GM12864 (cell line): ENCODE data around the gene ZNF692.
"Not testable (repeated sequence)": the region's sequence is repeated elsewhere in the genome, so short reads cannot be mapped to it uniquely, and the experiment has no call there.

Source experiments
- DNase-seq: peaks from one replicate; pipeline ENCODE4 v3.0.0-alpha.2; 2011; ENCODE audit warnings: low read depth
- H3K4me3 ChIP-seq: 2 replicates; pipeline ENCODE4 v1.5.1; 2011; ENCODE audit warnings: mild to moderate bottlenecking, low read depth, low read length, control low read depth
- TF ChIP-seq, protein P1 (sequence below): IDR thresholded peaks from 2 replicates; pipeline ENCODE4 v1.5.1; 2011; ENCODE audit warnings: low read depth, mild to moderate bottlenecking, moderate library complexity, low read length, control low read depth, inconsistent platforms; ENCODE audit errors: missing control alignments

Gene ZNF692

DNA sequence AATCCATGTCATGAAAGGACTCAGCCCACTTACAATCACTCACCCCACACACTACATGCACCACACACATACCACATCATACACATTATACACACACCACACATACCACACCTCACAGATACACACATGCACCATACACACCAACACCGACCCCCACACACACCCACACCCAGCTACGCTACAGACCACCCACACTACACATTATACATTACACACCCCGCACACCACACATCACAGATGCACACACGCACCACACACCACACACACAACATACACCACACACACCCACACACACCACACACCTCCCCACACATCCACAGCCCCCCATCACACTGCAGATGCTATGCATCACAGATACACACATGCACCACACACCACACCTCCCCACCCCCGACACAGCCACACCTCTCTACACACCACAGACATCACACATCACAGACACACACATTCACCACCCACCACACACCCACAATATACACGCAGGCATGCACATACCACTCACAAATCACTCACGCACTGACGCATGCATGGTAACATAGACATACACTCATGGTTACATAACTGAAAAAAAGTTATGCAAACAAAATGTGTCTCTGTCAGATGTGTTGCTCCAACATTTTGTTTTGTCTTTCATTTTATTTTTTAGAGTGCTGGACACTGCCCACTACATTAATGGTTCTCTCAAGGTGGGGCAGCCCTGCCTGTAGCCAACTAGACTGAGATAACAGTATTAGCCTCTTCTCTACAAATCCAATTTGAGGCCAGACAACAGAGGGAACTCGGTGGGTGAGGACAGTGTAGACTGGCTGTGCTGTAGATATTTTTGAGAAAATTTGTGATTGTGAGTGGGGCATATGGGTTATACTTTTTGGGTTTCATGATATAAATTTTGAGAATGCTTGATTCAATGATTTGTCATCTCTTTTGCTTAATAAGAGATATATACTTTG, 31.9 kb upstream of the ZNF692 start:
- no peak for DNase-seq
- TF ChIP-seq, protein P1, sequence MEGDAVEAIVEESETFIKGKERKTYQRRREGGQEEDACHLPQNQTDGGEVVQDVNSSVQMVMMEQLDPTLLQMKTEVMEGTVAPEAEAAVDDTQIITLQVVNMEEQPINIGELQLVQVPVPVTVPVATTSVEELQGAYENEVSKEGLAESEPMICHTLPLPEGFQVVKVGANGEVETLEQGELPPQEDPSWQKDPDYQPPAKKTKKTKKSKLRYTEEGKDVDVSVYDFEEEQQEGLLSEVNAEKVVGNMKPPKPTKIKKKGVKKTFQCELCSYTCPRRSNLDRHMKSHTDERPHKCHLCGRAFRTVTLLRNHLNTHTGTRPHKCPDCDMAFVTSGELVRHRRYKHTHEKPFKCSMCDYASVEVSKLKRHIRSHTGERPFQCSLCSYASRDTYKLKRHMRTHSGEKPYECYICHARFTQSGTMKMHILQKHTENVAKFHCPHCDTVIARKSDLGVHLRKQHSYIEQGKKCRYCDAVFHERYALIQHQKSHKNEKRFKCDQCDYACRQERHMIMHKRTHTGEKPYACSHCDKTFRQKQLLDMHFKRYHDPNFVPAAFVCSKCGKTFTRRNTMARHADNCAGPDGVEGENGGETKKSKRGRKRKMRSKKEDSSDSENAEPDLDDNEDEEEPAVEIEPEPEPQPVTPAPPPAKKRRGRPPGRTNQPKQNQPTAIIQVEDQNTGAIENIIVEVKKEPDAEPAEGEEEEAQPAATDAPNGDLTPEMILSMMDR: no peak
- no peak overlapping the region for H3K4me3 ChIP-seq

DNA sequence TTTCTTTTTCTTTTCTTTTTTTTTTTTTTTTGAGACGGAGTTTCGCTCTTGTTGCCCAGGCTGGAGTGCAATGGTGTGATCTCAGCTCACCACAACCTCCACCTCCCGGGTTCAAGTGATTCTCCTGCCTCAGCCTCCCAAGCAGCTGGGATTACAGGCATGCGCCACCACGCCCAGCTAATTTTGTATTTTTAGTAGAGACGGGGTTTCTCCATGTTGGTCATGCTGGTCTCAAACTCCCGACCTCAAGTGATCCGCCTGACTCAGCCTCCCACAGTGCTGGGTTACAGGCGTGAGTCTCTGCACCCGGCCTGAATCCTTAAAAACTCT, 31.0 kb upstream of the ZNF692 start:
- not testable (repeated sequence) for H3K4me3 ChIP-seq, DNase-seq

DNA sequence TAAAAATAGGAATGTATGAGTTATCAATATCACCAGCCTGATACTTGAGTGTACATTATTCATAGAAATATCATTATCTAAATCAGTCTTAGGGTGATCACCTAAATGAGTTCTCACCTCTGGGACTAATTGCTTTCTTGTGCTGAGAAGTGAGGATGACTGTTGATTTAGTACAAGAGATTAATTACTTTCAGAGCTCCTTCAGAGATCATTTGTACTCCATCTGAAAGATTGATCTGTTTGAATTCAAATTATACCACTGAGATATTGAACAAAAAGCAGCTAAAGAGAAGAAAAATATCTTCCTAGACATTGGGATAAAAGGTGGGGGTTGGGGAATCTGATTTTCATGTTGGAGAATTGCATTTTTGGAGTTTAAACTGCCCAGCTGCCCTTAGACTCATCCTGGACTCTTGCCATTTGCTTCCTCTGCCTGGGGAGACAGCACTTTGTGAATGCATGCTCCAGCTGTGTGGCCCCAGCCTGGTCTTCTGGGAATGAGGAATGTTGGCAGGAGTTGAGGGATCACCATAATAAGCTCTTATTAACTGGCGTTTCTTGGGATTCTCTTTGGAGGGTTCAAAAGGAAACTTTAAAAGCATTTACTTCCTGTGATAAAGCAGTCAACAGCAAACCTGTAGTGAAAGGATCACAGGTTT, 27.5 kb upstream of the ZNF692 start:
- DNase-seq: no peak
- TF ChIP-seq, protein P1: no peak
- no peak overlapping the region for H3K4me3 ChIP-seq

DNA sequence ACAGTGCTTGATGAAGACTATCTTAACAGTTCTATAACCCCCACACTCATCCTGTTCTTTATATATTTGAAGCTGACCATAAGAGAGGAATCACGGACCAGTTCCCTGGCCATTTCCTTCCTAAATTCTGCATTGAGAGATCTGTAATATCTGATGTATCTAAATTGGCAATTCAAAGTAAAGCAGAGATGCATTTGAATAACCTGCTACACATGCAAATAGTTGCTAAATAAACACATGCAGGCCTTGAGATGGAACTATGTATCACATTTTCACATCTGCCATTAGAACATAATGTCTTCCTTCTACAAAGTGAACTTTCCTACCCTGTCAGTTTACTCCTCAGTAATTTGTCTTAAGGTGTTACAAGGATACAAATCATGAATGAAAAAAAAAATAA, 26.8 kb upstream of the ZNF692 start:
- no peak for DNase-seq
- TF ChIP-seq, protein P1: no peak

DNA sequence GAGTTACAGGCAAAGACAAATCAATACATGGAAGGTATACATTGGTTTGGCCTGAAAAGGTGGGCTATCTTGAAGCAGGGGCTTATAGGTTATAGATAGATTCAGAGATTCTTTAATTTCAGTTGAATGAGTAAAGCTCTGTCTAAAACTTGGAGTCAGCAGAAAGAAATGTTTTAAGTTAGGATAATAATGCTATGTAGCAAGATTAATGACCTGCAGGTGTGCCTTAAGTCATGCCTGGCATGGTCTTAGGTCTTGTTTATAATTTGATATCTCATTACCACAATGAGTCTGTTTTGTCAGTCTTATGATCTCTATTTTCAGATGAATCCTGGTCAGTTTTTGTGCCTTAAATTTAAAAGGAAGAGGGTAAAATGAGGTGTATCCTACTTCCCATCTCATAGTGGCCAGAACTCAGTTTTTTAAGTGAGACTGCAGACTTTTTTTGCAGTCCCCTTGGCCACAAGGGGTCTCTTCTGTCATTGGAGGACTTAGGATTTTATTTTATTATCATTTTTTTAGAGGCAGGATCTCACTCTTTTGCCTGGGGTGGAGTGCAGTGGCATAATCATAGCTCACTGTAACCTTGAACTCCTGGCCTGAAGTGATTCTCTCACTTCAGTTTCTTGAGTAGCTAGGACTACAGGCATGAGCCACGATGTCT, 25.9 kb upstream of the ZNF692 start:
- TF ChIP-seq, protein P1: no peak
- no peak overlapping the region for H3K4me3 ChIP-seq
- DNase-seq: no peak

More for the DNA sequence above, 26.8 kb upstream of the ZNF692 start:
- H3K4me3 ChIP-seq: no peak overlapping the region

DNA sequence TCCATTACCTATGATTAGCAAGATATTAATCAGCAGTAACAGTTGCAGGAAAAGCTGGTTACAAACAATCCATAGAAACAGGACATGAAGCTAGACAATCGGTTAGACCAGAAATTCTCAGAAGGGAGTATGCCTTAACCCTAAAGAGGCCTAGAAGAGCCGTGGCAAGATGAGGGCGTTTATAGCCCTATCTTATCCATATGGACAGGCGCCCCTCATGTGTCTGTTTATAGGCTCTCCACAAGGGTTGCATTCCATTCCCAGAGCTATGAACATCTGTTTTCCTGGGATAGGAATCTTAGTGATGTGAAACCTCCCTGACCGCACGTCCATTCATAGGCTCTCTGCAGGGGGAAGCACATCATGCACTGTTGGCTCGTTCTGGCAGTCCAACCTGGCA, 23.5 kb upstream of the ZNF692 start:
- not testable (repeated sequence) for DNase-seq, H3K4me3 ChIP-seq

DNA sequence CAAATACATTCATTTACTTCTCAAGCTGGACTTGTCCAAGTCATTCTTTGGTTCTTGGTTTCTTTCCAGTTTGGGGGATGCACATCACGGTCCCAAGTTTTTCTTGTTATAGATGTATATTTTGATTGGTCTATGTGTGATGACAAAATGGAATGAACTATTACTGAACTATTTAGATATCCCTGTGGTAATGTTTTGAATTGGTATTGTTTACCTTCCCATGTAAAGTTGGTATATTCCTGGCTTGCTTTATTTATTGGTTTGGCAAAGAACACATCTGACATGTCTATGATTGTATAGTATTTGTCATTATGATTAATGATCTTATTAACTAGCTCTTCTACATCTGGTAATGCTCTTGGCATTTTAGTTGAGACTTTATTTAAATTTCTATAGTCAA, 22.4 kb upstream of the ZNF692 start:
- TF ChIP-seq, protein P1: no peak
- DNase-seq: no peak

More for the DNA sequence above, 22.4 kb upstream of the ZNF692 start:
- H3K4me3 ChIP-seq: no peak overlapping the region
